AG04450 (cell line): Measurements from ENCODE around the gene SPNS3. TPM values are rescaled to one million over a fixed set of nuclear protein-coding genes. Genes with fewer than 3 reads are reported as not detected.

Experiments
- CTCF ChIA-PET: fragments of 300-600, 350-600 bp; formaldehyde crosslinking; extraction: SDS; loops from one replicate; lab custom pipeline; 2022; ENCODE audit warnings: antibody characterized with exemption, inconsistent platforms; lab: Charles Lee
- POLR2A ChIA-PET: fragments of 350-600 bp; formaldehyde crosslinking; extraction: SDS; loops from one replicate; lab custom pipeline; 2021; ENCODE audit warnings: antibody characterized with exemption, inconsistent platforms; lab: Yijun Ruan, JAX
- DNase-seq: peaks from one replicate; pipeline ENCODE4 v3.0.0-alpha.2; 2011; ENCODE audit warnings: low read depth, low spot score
- H3K27ac ChIP-seq: one replicate; pipeline ENCODE4 v1.5.1; 2012; ENCODE audit warnings: low read depth, low read length, control low read depth
- H3K27me3 ChIP-seq: one replicate; pipeline ENCODE4 v1.6.0; 2012; ENCODE audit warnings: low read length; ENCODE audit not compliant: control insufficient read depth, insufficient read depth
- H3K4me3 ChIP-seq: 2 replicates; pipeline ENCODE4 v1.5.1; 2011; ENCODE audit warnings: mild to moderate bottlenecking, low read depth, low read length, control low read depth
- H3K9me3 ChIP-seq: 2 replicates; pipeline ENCODE4 v1.5.1; 2012; ENCODE audit warnings: low read length; ENCODE audit not compliant: control insufficient read depth, insufficient read depth
- CTCF ChIP-seq: IDR thresholded peaks from 2 replicates; pipeline ENCODE4 v1.5.1; 2011; ENCODE audit warnings: low read depth, low read length, control low read depth, inconsistent platforms
- polyA plus RNA-seq: library from polyadenylated mRNA; depleted of rRNA; stranded (reverse); fragments of >200 nt; gene quantifications from 2 replicates; pipeline ENCODE4 v1.2.3, GENCODE V29; 2011

The SPNS3 gene
- polyA plus RNA-seq, 1 experiment: not detected

- Histone ChIP-seq H3K27me3 (peaks cover 9% of the 10 kb centered on the region), H3K27ac (no peak overlapping the region), H3K9me3 (no peaks in the 10 kb centered on the region), H3K4me3 (no peak overlapping the region)
- CTCF ChIA-PET: no interaction called here
- POLR2A ChIA-PET: no interaction called here
- TF ChIP-seq CTCF: no peak
- DNase-seq: no peak
Measured at GRCh38 chr17:4393806-4394205, 39.9 kb upstream of the SPNS3 start.

GRCh38 chr17:4394208-4395110 lies 39.3 kb upstream of the SPNS3 start:
- Histone ChIP-seq H3K27ac (no peak overlapping the region), H3K4me3 (no peak overlapping the region), H3K9me3 (no peaks in the 10 kb centered on the region), H3K27me3 (peaks cover 9% of the 10 kb centered on the region)
- DNase-seq: no peak
- ChIA-PET CTCF (interaction anchor here (0.7 kb wide), 1 partner anchor 82 kb away, joined by 3 read pairs; no protein-coding TSS in a partner anchor), POLR2A (no interaction called here)
- TF ChIP-seq CTCF: no peak

DNA sequence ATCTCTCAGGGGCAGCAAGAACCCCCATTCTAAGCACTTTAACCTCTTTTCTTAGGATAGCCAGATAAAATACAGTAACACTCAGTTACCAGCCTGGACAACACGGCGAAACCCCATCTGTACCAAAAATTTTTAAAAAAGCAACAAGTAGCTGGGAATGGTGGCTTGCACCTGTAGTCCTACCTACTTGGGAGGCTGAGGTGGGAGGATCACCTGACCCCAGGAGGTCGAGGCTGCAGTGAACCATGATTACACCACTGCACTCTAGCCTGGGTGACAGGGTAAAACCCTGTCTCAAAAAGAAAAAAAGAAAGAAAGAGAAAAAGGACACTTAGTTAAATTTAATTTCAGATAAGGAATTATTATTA lies 38.6 kb upstream of the SPNS3 start:
- H3K27me3 ChIP-seq: peaks cover 9% of the 10 kb centered on the region
- CTCF ChIA-PET: interaction anchor here (0.7 to 1.4 kb wide), 2 partner anchors 26 to 82 kb away, joined by 3 to 5 read pairs; no protein-coding TSS in a partner anchor

DNA sequence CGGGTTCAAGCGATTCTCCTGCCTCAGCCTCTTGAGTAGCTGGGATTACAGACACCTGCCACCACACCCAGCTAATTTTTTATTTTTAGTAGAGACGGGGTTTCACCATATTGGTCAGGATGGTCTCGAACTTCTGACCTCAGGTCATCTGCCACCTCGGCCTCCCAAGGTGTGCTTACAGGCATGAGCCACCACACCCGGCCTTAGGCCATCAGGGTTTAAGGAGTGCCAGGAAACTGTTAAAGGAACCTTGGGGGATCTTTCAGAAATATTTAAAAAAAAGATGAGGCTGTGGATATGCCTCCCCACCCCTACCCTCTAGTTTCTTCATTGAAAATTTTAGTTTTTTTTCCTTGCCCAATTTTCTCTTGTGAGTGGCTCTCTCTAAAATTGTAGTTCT lies 35.9 kb upstream of the SPNS3 start:
- peaks cover 9% of the 10 kb centered on the region for H3K27me3 ChIP-seq
- H3K4me3 ChIP-seq: no peak overlapping the region
- no peaks in the 10 kb centered on the region for H3K9me3 ChIP-seq
- CTCF ChIA-PET: no interaction called here
- DNase-seq: no peak
- POLR2A ChIA-PET: interaction anchor here (0.6 kb wide), 1 partner anchor 133 kb away, joined by 3 read pairs; no protein-coding TSS in a partner anchor
- H3K27ac ChIP-seq: no peak overlapping the region
- no peak for TF ChIP-seq CTCF

More for the DNA sequence above, 38.6 kb upstream of the SPNS3 start:
- no peak for TF ChIP-seq CTCF
- POLR2A ChIA-PET: no interaction called here
- no peak for DNase-seq
- no peaks in the 10 kb centered on the region for H3K9me3 ChIP-seq
- no peak overlapping the region for H3K4me3 ChIP-seq
- no peak overlapping the region for H3K27ac ChIP-seq

DNA sequence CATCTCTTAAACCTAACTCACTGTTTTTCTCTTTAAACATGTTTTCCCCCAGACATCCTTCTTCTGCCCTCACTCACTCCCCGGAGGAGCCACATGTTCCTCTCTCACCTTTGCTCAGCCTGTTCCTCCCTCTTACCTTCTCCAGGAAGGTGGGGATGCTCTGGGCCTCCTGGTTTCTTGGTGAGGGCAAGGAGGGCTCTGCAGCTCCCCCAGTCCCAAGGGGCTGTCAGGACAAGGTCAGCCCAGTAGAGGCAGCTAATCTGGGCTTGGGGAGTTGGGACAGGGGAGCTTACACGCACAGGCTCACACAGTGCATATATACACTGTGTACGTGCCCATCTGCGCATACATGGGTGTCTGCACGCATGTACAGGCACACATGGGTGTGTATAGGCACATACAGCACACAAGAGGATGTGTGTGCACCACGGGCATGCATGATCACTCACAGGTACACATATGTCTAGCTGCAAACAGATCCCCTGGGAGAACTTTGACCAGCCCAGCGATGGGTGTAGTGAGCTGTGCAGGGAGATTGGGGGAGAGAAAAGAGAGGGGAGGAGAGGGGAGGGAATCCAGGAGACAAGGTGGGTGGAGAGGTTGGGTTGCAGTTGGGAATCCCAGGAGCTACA lies 28.6 kb upstream of the SPNS3 start:
- ChIA-PET CTCF (interaction anchor here (0.7 to 1.0 kb wide), 2 partner anchors 156 to 209 kb away, joined by 3 read pairs; no protein-coding TSS in a partner anchor), POLR2A (interaction anchor here (0.6 kb wide), 1 partner anchor 205 kb away, joined by 6 read pairs; no protein-coding TSS in a partner anchor)
- TF ChIP-seq CTCF: no peak
- H3K27me3 ChIP-seq: no peaks in the 10 kb centered on the region
- H3K4me3 ChIP-seq: no peak overlapping the region
- DNase-seq: no peak
- no peaks in the 10 kb centered on the region for H3K9me3 ChIP-seq
- H3K27ac ChIP-seq: no peak overlapping the region
